Measurements from ENCODE around the gene L3MBTL4. TPM values are rescaled to one million over a fixed set of nuclear protein-coding genes. Genes with fewer than 3 reads are reported as not detected.

L3MBTL4 gene
- total RNA-seq, 1 experiment from 2014 or later, result not detected

- POLR2A ChIA-PET (ENCODE audit: low non-redundant PET), result no interaction called here
- intact Hi-C loops (cut with micrococcal nuclease; ENCODE audit: unreplicated experiment), result no loop called here
Measured at GRCh38 chr18:6088432-6088831, 326.3 kb downstream of the L3MBTL4 start.

GRCh38 chr18:6086731-6087130 lies 328.0 kb downstream of the L3MBTL4 start:
- intact Hi-C loops (cut with micrococcal nuclease; ENCODE audit: unreplicated experiment), result no loop called here
- Histone ChIP-seq H3K9me3 (ENCODE audit: low read depth, low read length, poor library complexity, severe bottlenecking) (peaks cover 12% of the 10 kb centered on the region), H3K27me3 (replicated peaks; ENCODE audit: insufficient read depth, low read depth, low read length, poor library complexity) (no peaks in the 10 kb centered on the region), H3K4me1 (ENCODE audit: insufficient read depth, low read length, poor library complexity, severe bottlenecking) (no peaks in the 10 kb centered on the region), H3K27ac (ENCODE audit: low read depth, low read length, poor library complexity, severe bottlenecking) (no peak overlapping the region), H3K36me3 (ENCODE audit: insufficient read depth, low read length, poor library complexity, severe bottlenecking) (no peaks in the 10 kb centered on the region), H3K4me3 (ENCODE audit: low read depth, low read length, poor library complexity, severe bottlenecking) (no peak overlapping the region)
- DNase-seq (ENCODE audit: low spot score), result no peak
- BruUV-seq (replicated peaks), result no TSS peak
- TF ChIP-seq EZH2 (IDR thresholded peaks at IDR 0.05; ENCODE audit: borderline replicate concordance, low read depth, low read length, poor library complexity, severe bottlenecking), result no peak
- TF ChIP-seq CTCF (conservative IDR thresholded peaks at IDR 0.05; ENCODE audit: low read depth, low read length), result no peak
- ChIA-PET CTCF (no interaction called here), POLR2A (ENCODE audit: low non-redundant PET) (no interaction called here)

More at GRCh38 chr18:6088432-6088831, 326.3 kb downstream of the L3MBTL4 start:
- peaks cover 21% of the 10 kb centered on the region for H3K9me3 ChIP-seq (ENCODE audit: low read depth, low read length, poor library complexity, severe bottlenecking)
- no peak for DNase-seq (ENCODE audit: low spot score)
- no peaks in the 10 kb centered on the region for H3K36me3 ChIP-seq (ENCODE audit: insufficient read depth, low read length, poor library complexity, severe bottlenecking)
- H3K4me3 ChIP-seq (ENCODE audit: low read depth, low read length, poor library complexity, severe bottlenecking), result no peak overlapping the region
- no peak overlapping the region for H3K27ac ChIP-seq (ENCODE audit: low read depth, low read length, poor library complexity, severe bottlenecking)
- CTCF ChIA-PET, result no interaction called here
- no peaks in the 10 kb centered on the region for H3K27me3 ChIP-seq (replicated peaks; ENCODE audit: insufficient read depth, low read depth, low read length, poor library complexity)
- TF ChIP-seq CTCF (conservative IDR thresholded peaks at IDR 0.05; ENCODE audit: low read depth, low read length) (no peak), EZH2 (IDR thresholded peaks at IDR 0.05; ENCODE audit: borderline replicate concordance, low read depth, low read length, poor library complexity, severe bottlenecking) (no peak)
- BruUV-seq (replicated peaks), result no TSS peak
- H3K4me1 ChIP-seq (ENCODE audit: insufficient read depth, low read length, poor library complexity, severe bottlenecking), result no peaks in the 10 kb centered on the region

- no peak for TF ChIP-seq EZH2 (IDR thresholded peaks at IDR 0.05; ENCODE audit: borderline replicate concordance, low read depth, low read length, poor library complexity, severe bottlenecking)
- no peak for TF ChIP-seq CTCF (conservative IDR thresholded peaks at IDR 0.05; ENCODE audit: low read depth, low read length)
- Histone ChIP-seq H3K36me3 (ENCODE audit: insufficient read depth, low read length, poor library complexity, severe bottlenecking) (no peaks in the 10 kb centered on the region), H3K27me3 (replicated peaks; ENCODE audit: insufficient read depth, low read depth, low read length, poor library complexity) (no peaks in the 10 kb centered on the region), H3K4me3 (ENCODE audit: low read depth, low read length, poor library complexity, severe bottlenecking) (no peak overlapping the region), H3K9me3 (ENCODE audit: low read depth, low read length, poor library complexity, severe bottlenecking) (peaks cover 9% of the 10 kb centered on the region), H3K4me1 (ENCODE audit: insufficient read depth, low read length, poor library complexity, severe bottlenecking) (no peaks in the 10 kb centered on the region), H3K27ac (ENCODE audit: low read depth, low read length, poor library complexity, severe bottlenecking) (no peak overlapping the region)
- POLR2A ChIA-PET (ENCODE audit: low non-redundant PET), result no interaction called here
- DNase-seq (ENCODE audit: low spot score), result no peak
- CTCF ChIA-PET, result no interaction called here
- no TSS peak for BruUV-seq (replicated peaks)
- intact Hi-C loops (cut with micrococcal nuclease; ENCODE audit: unreplicated experiment), result no loop called here
Measured at GRCh38 chr18:6079406-6079805, 335.3 kb downstream of the L3MBTL4 start.
